Keratinocyte (primary cell): Measurements from ENCODE around the gene SATB2. TPM values are rescaled to one million over a fixed set of nuclear protein-coding genes. Genes with fewer than 3 reads are reported as not detected.

Source experiments
- DNase-seq: peaks from one replicate; pipeline ENCODE4 v3.0.0-alpha.2; 2011; ENCODE audit warnings: low read depth, missing footprints, low spot score
- FAIRE-seq: peaks from 2 replicates; lab custom pipeline; 2011; peaks lifted over from hg19 to GRCh38; lab: Jason Lieb, UNC
- H2AFZ ChIP-seq: 2 replicates; pipeline ENCODE4 v1.6.0; 2012; ENCODE audit warnings: low read length, control low read depth, inconsistent platforms; ENCODE audit not compliant: control insufficient read depth
- H3K27ac ChIP-seq: 2 replicates; pipeline ENCODE4 v1.5.1; 2011; ENCODE audit warnings: low read length; ENCODE audit not compliant: control insufficient read depth, insufficient read depth
- H3K27me3 ChIP-seq: 3 replicates; pipeline ENCODE4 v1.6.0; 2011; ENCODE audit warnings: low read length; ENCODE audit not compliant: control insufficient read depth, insufficient read depth; ENCODE audit errors: extremely low read depth
- H3K36me3 ChIP-seq, 2 experiments: 2 replicates in 1 of 2; 3 replicates in 1 of 2; pipeline ENCODE4 v1.5.1; 2011; ENCODE audit warnings: low read length in 2 of 2, mild to moderate bottlenecking in 1 of 2; ENCODE audit not compliant: control insufficient read depth in 2 of 2, insufficient read depth in 2 of 2; ENCODE audit errors: extremely low read depth in 1 of 2
- H3K4me1 ChIP-seq: 3 replicates; pipeline ENCODE4 v1.5.1; 2011; ENCODE audit warnings: low read length; ENCODE audit not compliant: control insufficient read depth, insufficient read depth; ENCODE audit errors: extremely low read depth
- H3K4me2 ChIP-seq: 3 replicates; pipeline ENCODE4 v1.6.0; 2011; ENCODE audit warnings: low read depth, low read length; ENCODE audit not compliant: control insufficient read depth, insufficient read depth; ENCODE audit errors: extremely low read depth
- H3K4me3 ChIP-seq, 3 experiments: fragments of 200-600 bp in 1 of 3; sonication (generic) in 1 of 3; 2 replicates in 2 of 3; 3 replicates in 1 of 3; pipeline ENCODE4 v1.5.1; 2011 to 2016; ENCODE audit warnings: low read length in 3 of 3, mild to moderate bottlenecking in 3 of 3, control low read depth in 2 of 3, inconsistent platforms in 1 of 3, low read depth in 1 of 3, mixed read lengths in 1 of 3, mixed run types in 1 of 3, moderate library complexity in 1 of 3; ENCODE audit not compliant: control insufficient read depth in 2 of 3, insufficient read depth in 2 of 3; ENCODE audit errors: extremely low read depth in 1 of 3
- H3K79me2 ChIP-seq: 2 replicates; pipeline ENCODE4 v1.6.0; 2012; ENCODE audit warnings: low read length; ENCODE audit not compliant: control insufficient read depth, insufficient read depth
- H3K9ac ChIP-seq: 3 replicates; pipeline ENCODE4 v1.6.0; 2011; ENCODE audit warnings: low read length; ENCODE audit not compliant: control insufficient read depth, insufficient read depth; ENCODE audit errors: extremely low read depth
- H3K9me1 ChIP-seq: 3 replicates; pipeline ENCODE4 v1.6.0; 2011; ENCODE audit warnings: low read length; ENCODE audit not compliant: control insufficient read depth, insufficient read depth; ENCODE audit errors: extremely low read depth
- H3K9me3 ChIP-seq: 2 replicates; pipeline ENCODE4 v1.5.1; 2012; ENCODE audit warnings: low read depth, low read length; ENCODE audit not compliant: control insufficient read depth
- H4K20me1 ChIP-seq: 3 replicates; pipeline ENCODE4 v1.6.0; 2011; ENCODE audit warnings: low read length; ENCODE audit not compliant: control insufficient read depth, insufficient read depth; ENCODE audit errors: extremely low read depth
- CTCF ChIP-seq, 3 experiments: IDR thresholded peaks in 1 of 3; conservative IDR thresholded peaks in 1 of 3; optimal IDR thresholded peaks in 1 of 3; 2 replicates in 2 of 3; 3 replicates in 1 of 3; pipeline versions ENCODE3 to v1.5.1; 2011; ENCODE audit warnings: low read length in 3 of 3, mild to moderate bottlenecking in 3 of 3, moderate library complexity in 2 of 3, control low read depth in 1 of 3, inconsistent platforms in 1 of 3; ENCODE audit not compliant: insufficient read depth in 2 of 3; ENCODE audit errors: extremely low read depth in 1 of 3
- EZH2 ChIP-seq: IDR thresholded peaks from one replicate; pipeline ENCODE4 v1.6.1; 2012; ENCODE audit warnings: inconsistent platforms, mild to moderate bottlenecking, low read length, moderate library complexity
- dilution Hi-C: fragments of 300-500 bp; cut with MboI; formaldehyde crosslinking; loops from one replicate; pipeline ENCODE4 v1.7.0; 2020; ENCODE audit warnings: low sequenced_read_pairs; ENCODE audit not compliant: extremely low pct_ligation_motif_present
- polyA plus RNA-seq, 5 experiments: library from polyadenylated mRNA; depleted of rRNA in 3 of 5; stranded (reverse) in 3 of 5; stranded (forward) in 1 of 5; unstranded in 1 of 5; fragments of >200 nt; gene quantifications; 1 replicate in 1 of 5; 2 replicates in 3 of 5; 3 replicates in 1 of 5; pipeline versions ENCODE4 v1.2.1 to v1.2.3, GENCODE V29; 2011 to 2012; ENCODE audit warnings: missing spikeins in 2 of 5, low read depth in 1 of 5, low replicate concordance in 1 of 5

Gene SATB2
- polyA plus RNA-seq, 1 donor (not counting 4 experiments of a cell fraction or from before 2014, with no cell fraction given) = 1.4 TPM

GRCh38 chr2:199449455-199449854, 8.3 kb downstream of the SATB2 start:
- Histone ChIP-seq H4K20me1 (no peaks in the 10 kb centered on the region), H3K27me3 (no peaks in the 10 kb centered on the region), H3K4me2 (no peak overlapping the region), H3K9ac (no peak overlapping the region), H3K4me3 (no peak overlapping the region), H3K4me1 (no peaks in the 10 kb centered on the region), H3K27ac (no peak overlapping the region), H3K9me3 (no peaks in the 10 kb centered on the region), H3K79me2 (no peaks in the 10 kb centered on the region), H3K36me3 (no peaks in the 10 kb centered on the region), H3K9me1 (no peaks in the 10 kb centered on the region), H2AFZ (no peak overlapping the region)
- no peak for TF ChIP-seq EZH2
- TF ChIP-seq CTCF (optimal IDR thresholded peaks at IDR 0.05 in 1 of 3, IDR thresholded peaks at IDR 0.05 in 1 of 3, conservative IDR thresholded peaks at IDR 0.05 in 1 of 3; ENCODE audit: extremely low read depth in 1 of 3, insufficient read depth in 2 of 3, low read length in 3 of 3) = no peak
- dilution Hi-C loops = no loop called here
- FAIRE-seq = no peak
- no peak for DNase-seq

- TF ChIP-seq CTCF (optimal IDR thresholded peaks at IDR 0.05 in 1 of 3, IDR thresholded peaks at IDR 0.05 in 1 of 3, conservative IDR thresholded peaks at IDR 0.05 in 1 of 3; ENCODE audit: extremely low read depth in 1 of 3, insufficient read depth in 2 of 3, low read length in 3 of 3) (no peak), EZH2 (no peak)
- dilution Hi-C loops = no loop called here
- DNase-seq (no peak), FAIRE-seq (no peak)
- no peak overlapping the region for H3K4me2 ChIP-seq
- no peaks in the 10 kb centered on the region for H3K9me1 ChIP-seq
- no peaks in the 10 kb centered on the region for H4K20me1 ChIP-seq
- H3K9ac ChIP-seq = no peak overlapping the region
- no peaks in the 10 kb centered on the region for H3K27me3 ChIP-seq
- H3K79me2 ChIP-seq = no peaks in the 10 kb centered on the region
- no peaks in the 10 kb centered on the region for H3K4me1 ChIP-seq
- H3K27ac ChIP-seq = no peak overlapping the region
- no peaks in the 10 kb centered on the region for H3K9me3 ChIP-seq
- no peak overlapping the region for H3K4me3 ChIP-seq
- no peak overlapping the region for H2AFZ ChIP-seq
- H3K36me3 ChIP-seq = no peaks in the 10 kb centered on the region
Observed at GRCh38 chr2:199446996-199447576, 10.7 kb downstream of the SATB2 start.
